GM12892 (cell line): ENCODE results near the gene CRTC3.

ENCODE experiments used
- POLR2A ChIP-seq: IDR thresholded peaks from 2 replicates; pipeline ENCODE4 v1.6.1; 2011; ENCODE audit warnings: low read depth, low read length, control low read depth
- POLR2AphosphoS5 ChIP-seq: IDR thresholded peaks from 2 replicates; pipeline ENCODE4 v1.6.1; 2011; ENCODE audit warnings: low read depth, low read length, control low read depth
- TAF1 ChIP-seq: IDR thresholded peaks from 2 replicates; pipeline ENCODE4 v1.6.1; 2011; ENCODE audit warnings: low read depth, mild to moderate bottlenecking, control low read depth, low read length, borderline replicate concordance

- no peak for TF ChIP-seq TAF1
- no peak for TF ChIP-seq POLR2A
- TF ChIP-seq POLR2AphosphoS5: no peak
Measured at GRCh38 chr15:90645873-90646575, 116.3 kb downstream of the CRTC3 start.
